ENCODE data around the gene TMA7B.

- no peak for TF ChIP-seq REST (IDR thresholded peaks at IDR 0.05; ENCODE audit: insufficient replicate concordance, low read depth)
- TF ChIP-seq CTCF (IDR thresholded peaks at IDR 0.05; ENCODE audit: insufficient read depth, low read length), result no peak
- no peak for TF ChIP-seq POLR2AphosphoS5 (IDR thresholded peaks at IDR 0.05; ENCODE audit: low read depth)
- TF ChIP-seq SPI1 (IDR thresholded peaks at IDR 0.05; ENCODE audit: borderline replicate concordance, low read depth), result no peak
Observed at GRCh38 chr22:39935612-39936011, 24.6 kb upstream of the TMA7B start.

Measured in HL-60 (cell line).